HepG2 (cell line): ENCODE data around the gene GUCA1A. TPM values are rescaled to one million over a fixed set of nuclear protein-coding genes. Genes with fewer than 3 reads are reported as not detected.

Experiments used
- EEA1 ChIP-seq: sonication (generic); formaldehyde crosslinking; IDR thresholded peaks from 2 replicates; pipeline ENCODE4 v1.5.1; 2020; ENCODE audit warnings: mild to moderate bottlenecking, missing genetic modification reagents, borderline replicate concordance
- ERF ChIP-seq: IDR thresholded peaks from 2 replicates; pipeline ENCODE4 v1.6.1; 2018; ENCODE audit warnings: missing biosample characterization, missing genetic modification reagents
- HOXA7 ChIP-seq: sonication (generic); formaldehyde crosslinking; IDR thresholded peaks from 2 replicates; pipeline ENCODE4 v1.8.1; 2022; ENCODE audit warnings: mild to moderate bottlenecking, missing genetic modification reagents, moderate library complexity
- JDP2 ChIP-seq: sonication (generic); formaldehyde crosslinking; IDR thresholded peaks from 2 replicates; pipeline ENCODE4 v1.8.1; 2022; ENCODE audit warnings: missing genetic modification reagents, borderline replicate concordance
- PRDM4 ChIP-seq: sonication (generic); formaldehyde crosslinking; IDR thresholded peaks from 2 replicates; pipeline ENCODE4 v1.9.0; 2021; ENCODE audit warnings: missing genetic modification reagents, borderline replicate concordance
- SOX13 ChIP-seq, 3 experiments: fragments of 450-650 bp in 1 of 3; sonication (generic) in 1 of 3; formaldehyde crosslinking in 1 of 3; IDR thresholded peaks in 2 of 3; conservative IDR thresholded peaks in 1 of 3; 2 replicates each; pipeline versions ENCODE4 v1.5.0 to v1.6.1; 2016 to 2020; ENCODE audit warnings: antibody characterized with exemption in 1 of 3, mild to moderate bottlenecking in 1 of 3, missing compliant biosample characterization in 1 of 3, missing genetic modification reagents in 1 of 3, moderate library complexity in 1 of 3
- TBP ChIP-seq: sonication (generic); formaldehyde crosslinking; IDR thresholded peaks from 2 replicates; pipeline ENCODE4 v1.5.0; 2020; ENCODE audit warnings: missing genetic modification reagents
- TEAD3 ChIP-seq: optimal IDR thresholded peaks from 2 replicates; pipeline ENCODE3; 2016; ENCODE audit warnings: borderline replicate concordance
- ZBTB1 ChIP-seq: sonication (generic); formaldehyde crosslinking; IDR thresholded peaks from 2 replicates; pipeline ENCODE4 v1.4.0; 2020; ENCODE audit warnings: missing genetic modification reagents, borderline replicate concordance
- ZFP91 ChIP-seq: sonication (generic); formaldehyde crosslinking; IDR thresholded peaks from 2 replicates; pipeline ENCODE4 v1.9.0; 2022; ENCODE audit warnings: missing genetic modification reagents, mild to moderate bottlenecking, borderline replicate concordance
- ZFYVE20 ChIP-seq: sonication (generic); formaldehyde crosslinking; IDR thresholded peaks from 2 replicates; pipeline ENCODE4 v1.8.0; 2023; ENCODE audit warnings: low read depth, mild to moderate bottlenecking, moderate library complexity, missing genetic modification reagents, borderline replicate concordance
- ZMAT3 ChIP-seq: sonication (generic); formaldehyde crosslinking; conservative IDR thresholded peaks from 2 replicates; pipeline ENCODE4 v1.7.0; 2021; ENCODE audit warnings: missing genetic modification reagents
- ZNF232 ChIP-seq: sonication (generic); formaldehyde crosslinking; IDR thresholded peaks from 2 replicates; pipeline ENCODE4 v1.4.0; 2020; ENCODE audit warnings: missing genetic modification reagents, borderline replicate concordance
- ZNF253 ChIP-seq: sonication (generic); formaldehyde crosslinking; IDR thresholded peaks from 2 replicates; pipeline ENCODE4 v1.8.0; 2022; ENCODE audit warnings: mild to moderate bottlenecking, missing genetic modification reagents, borderline replicate concordance
- ZNF383 ChIP-seq: sonication (generic); formaldehyde crosslinking; IDR thresholded peaks from 2 replicates; pipeline ENCODE4 v1.4.0; 2020; ENCODE audit warnings: missing genetic modification reagents, mild to moderate bottlenecking, borderline replicate concordance
- ZNF713 ChIP-seq: sonication (generic); formaldehyde crosslinking; IDR thresholded peaks from 2 replicates; pipeline ENCODE4 v1.4.0; 2020; ENCODE audit warnings: mild to moderate bottlenecking, missing genetic modification reagents
- polyA plus RNA-seq, 8 experiments: library from polyadenylated mRNA; depleted of rRNA in 3 of 8; stranded (reverse) in 7 of 8; unstranded in 1 of 8; fragments of >200 nt; fragmentation: Illumina TruSeq in 4 of 8; extraction: Trizol in 4 of 8; gene quantifications; 2 replicates each; pipeline versions ENCODE4 v1.2.1 to v1.2.3, GENCODE V29; 2011 to 2016; ENCODE audit warnings: low read depth in 4 of 8, missing spikeins in 1 of 8, mixed read lengths in 1 of 8; ENCODE audit not compliant: insufficient read depth in 1 of 8
- total RNA-seq, 5 experiments: library from RNA; depleted of rRNA; stranded (reverse); fragments of >200 nt; fragmentation: Illumina TruSeq; extraction: Trizol; gene quantifications; 2 replicates each; pipeline ENCODE4 v1.2.3, GENCODE V29; 2016; ENCODE audit warnings: low read depth in 1 of 5
- TF ChIP-seq, protein P1 (sequence below): sonication (generic); formaldehyde crosslinking; IDR thresholded peaks from 2 replicates; pipeline ENCODE4 v1.5.0; 2020; ENCODE audit warnings: mild to moderate bottlenecking, missing genetic modification reagents, moderate library complexity
- TF ChIP-seq, protein P2 (sequence below): fragments of 450-650 bp; IDR thresholded peaks from 2 replicates; pipeline ENCODE4 v1.6.1; 2016
- TF ChIP-seq, protein P3 (sequence below): sonication (generic); formaldehyde crosslinking; IDR thresholded peaks from 2 replicates; pipeline ENCODE4 v1.5.0; 2020; ENCODE audit warnings: missing genetic modification reagents

Gene GUCA1A
- total and polyA plus RNA-seq, 2 of the 13 experiments (the other 11 are each of a cell fraction or from before 2014, with no cell fraction given), result not detected

DNA sequence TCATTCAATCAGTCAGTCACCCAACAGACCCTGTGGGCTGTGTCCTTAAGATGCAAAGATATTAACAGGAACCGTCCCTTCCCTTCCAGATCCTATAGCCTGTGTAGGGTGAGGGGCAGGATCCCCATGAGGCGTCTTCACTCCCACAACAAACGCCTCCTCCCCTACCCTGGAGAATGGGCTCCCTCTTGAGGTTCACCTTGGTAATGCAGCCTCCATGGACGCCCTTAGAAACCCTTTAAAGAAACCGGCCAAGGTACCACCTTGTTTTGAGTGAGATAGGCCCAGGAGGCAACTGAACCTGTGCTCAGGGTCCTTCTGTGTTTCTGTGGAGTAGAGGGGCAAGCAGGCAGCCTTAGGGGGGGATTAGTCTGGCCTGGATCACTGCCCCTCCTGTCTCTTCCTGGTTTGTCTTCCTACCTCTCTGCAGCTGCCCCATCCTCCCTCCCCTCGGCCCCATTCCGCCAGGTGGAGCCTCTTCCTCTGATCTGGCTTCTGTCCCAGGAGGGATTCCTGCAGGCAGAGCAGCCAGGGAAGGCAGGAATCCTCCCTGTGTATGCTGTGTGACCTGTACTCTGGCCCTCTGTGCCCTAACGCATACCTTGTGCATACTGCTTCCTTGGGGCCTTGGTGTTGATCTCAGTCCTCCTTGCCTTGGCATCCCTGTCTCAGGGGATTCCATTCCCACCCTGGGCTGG lies 6.6 kb upstream of the GUCA1A start (continued):
- peak; percentile 58 for TF ChIP-seq TEAD3 (CRISPR knock-in tag)
- no peak for TF ChIP-seq ZNF383 (CRISPR knock-in tag)
- TF ChIP-seq ZFYVE20, result no peak
- TF ChIP-seq ZBTB1 (CRISPR knock-in tag), result no peak
- TF ChIP-seq ZNF713, result no peak
- TF ChIP-seq, protein P1, sequence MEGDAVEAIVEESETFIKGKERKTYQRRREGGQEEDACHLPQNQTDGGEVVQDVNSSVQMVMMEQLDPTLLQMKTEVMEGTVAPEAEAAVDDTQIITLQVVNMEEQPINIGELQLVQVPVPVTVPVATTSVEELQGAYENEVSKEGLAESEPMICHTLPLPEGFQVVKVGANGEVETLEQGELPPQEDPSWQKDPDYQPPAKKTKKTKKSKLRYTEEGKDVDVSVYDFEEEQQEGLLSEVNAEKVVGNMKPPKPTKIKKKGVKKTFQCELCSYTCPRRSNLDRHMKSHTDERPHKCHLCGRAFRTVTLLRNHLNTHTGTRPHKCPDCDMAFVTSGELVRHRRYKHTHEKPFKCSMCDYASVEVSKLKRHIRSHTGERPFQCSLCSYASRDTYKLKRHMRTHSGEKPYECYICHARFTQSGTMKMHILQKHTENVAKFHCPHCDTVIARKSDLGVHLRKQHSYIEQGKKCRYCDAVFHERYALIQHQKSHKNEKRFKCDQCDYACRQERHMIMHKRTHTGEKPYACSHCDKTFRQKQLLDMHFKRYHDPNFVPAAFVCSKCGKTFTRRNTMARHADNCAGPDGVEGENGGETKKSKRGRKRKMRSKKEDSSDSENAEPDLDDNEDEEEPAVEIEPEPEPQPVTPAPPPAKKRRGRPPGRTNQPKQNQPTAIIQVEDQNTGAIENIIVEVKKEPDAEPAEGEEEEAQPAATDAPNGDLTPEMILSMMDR, result peak; percentile 93
- no peak for TF ChIP-seq ZNF253 (CRISPR knock-in tag)
- no peak for TF ChIP-seq ZMAT3 (CRISPR knock-in tag)
- TF ChIP-seq EEA1 (CRISPR knock-in tag), result no peak
- TF ChIP-seq, protein P2, sequence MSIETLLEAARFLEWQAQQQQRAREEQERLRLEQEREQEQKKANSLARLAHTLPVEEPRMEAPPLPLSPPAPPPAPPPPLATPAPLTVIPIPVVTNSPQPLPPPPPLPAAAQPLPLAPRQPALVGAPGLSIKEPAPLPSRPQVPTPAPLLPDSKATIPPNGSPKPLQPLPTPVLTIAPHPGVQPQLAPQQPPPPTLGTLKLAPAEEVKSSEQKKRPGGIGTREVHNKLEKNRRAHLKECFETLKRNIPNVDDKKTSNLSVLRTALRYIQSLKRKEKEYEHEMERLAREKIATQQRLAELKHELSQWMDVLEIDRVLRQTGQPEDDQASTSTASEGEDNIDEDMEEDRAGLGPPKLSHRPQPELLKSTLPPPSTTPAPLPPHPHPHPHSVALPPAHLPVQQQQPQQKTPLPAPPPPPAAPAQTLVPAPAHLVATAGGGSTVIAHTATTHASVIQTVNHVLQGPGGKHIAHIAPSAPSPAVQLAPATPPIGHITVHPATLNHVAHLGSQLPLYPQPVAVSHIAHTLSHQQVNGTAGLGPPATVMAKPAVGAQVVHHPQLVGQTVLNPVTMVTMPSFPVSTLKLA, result no peak
- TF ChIP-seq SOX13 (IDR thresholded peaks at IDR 0.05), result no peak
- no peak; a peak in 1 of 4 replicates for TF ChIP-seq SOX13 (CRISPR knock-in tag; conservative IDR thresholded peaks at IDR 0.05 in 1 of 2, IDR thresholded peaks at IDR 0.05 in 1 of 2)
- TF ChIP-seq, protein P3, sequence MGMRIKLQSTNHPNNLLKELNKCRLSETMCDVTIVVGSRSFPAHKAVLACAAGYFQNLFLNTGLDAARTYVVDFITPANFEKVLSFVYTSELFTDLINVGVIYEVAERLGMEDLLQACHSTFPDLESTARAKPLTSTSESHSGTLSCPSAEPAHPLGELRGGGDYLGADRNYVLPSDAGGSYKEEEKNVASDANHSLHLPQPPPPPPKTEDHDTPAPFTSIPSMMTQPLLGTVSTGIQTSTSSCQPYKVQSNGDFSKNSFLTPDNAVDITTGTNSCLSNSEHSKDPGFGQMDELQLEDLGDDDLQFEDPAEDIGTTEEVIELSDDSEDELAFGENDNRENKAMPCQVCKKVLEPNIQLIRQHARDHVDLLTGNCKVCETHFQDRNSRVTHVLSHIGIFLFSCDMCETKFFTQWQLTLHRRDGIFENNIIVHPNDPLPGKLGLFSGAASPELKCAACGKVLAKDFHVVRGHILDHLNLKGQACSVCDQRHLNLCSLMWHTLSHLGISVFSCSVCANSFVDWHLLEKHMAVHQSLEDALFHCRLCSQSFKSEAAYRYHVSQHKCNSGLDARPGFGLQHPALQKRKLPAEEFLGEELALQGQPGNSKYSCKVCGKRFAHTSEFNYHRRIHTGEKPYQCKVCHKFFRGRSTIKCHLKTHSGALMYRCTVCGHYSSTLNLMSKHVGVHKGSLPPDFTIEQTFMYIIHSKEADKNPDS (CRISPR knock-in tag), result no peak
- no peak for TF ChIP-seq HOXA7 (CRISPR knock-in tag)
- no peak for TF ChIP-seq ZNF232 (CRISPR knock-in tag)
- TF ChIP-seq JDP2, result no peak
- TF ChIP-seq ERF (CRISPR knock-in tag), result peak; percentile 56; the same call in 1 of the 2 replicates
- TF ChIP-seq ZFP91, result peak; percentile 58; the same call in 1 of the 2 replicates
- TF ChIP-seq PRDM4 (CRISPR knock-in tag), result no peak
- TF ChIP-seq TBP (CRISPR knock-in tag), result no peak
